ENCODE measurements around the gene UBTFL1.
"Not testable (repeated sequence)": the region's sequence is repeated elsewhere in the genome, so short reads cannot be mapped to it uniquely, and the experiment has no call there.

UBTFL1 gene

GRCh38 chr11:90085650-90086049, at the start of gene UBTFL1:
Gene UBTFL1, plus strand, starts transcription at chr11:90085950. Its CDS starts 0 bp downstream, at chr11:90085950.
- FAIRE-seq = not testable (repeated sequence)

GRCh38 chr11:90051591-90052209, 34.0 kb upstream of the UBTFL1 start:
- not testable (repeated sequence) for DNase-seq (ENCODE audit: low spot score); FAIRE-seq

More at GRCh38 chr11:90085650-90086049, at the start of gene UBTFL1:
- not testable (repeated sequence) for DNase-seq (ENCODE audit: low spot score)

GRCh38 chr11:90052311-90052710, 33.4 kb upstream of the UBTFL1 start:
- FAIRE-seq; DNase-seq (ENCODE audit: low spot score): not testable (repeated sequence)

GRCh38 chr11:90053545-90053944, 32.2 kb upstream of the UBTFL1 start:
- not testable (repeated sequence) for FAIRE-seq; DNase-seq (ENCODE audit: low spot score)

GRCh38 chr11:90088731-90089130, 3.0 kb downstream of the UBTFL1 start:
- not testable (repeated sequence) for FAIRE-seq; DNase-seq (ENCODE audit: low spot score)

GRCh38 chr11:90095230-90095924, 9.6 kb downstream of the UBTFL1 start:
- DNase-seq (ENCODE audit: low spot score); FAIRE-seq: not testable (repeated sequence)

GRCh38 chr11:90098261-90098660, 12.5 kb downstream of the UBTFL1 start:
- not testable (repeated sequence) for DNase-seq (ENCODE audit: low spot score); FAIRE-seq

GRCh38 chr11:90100431-90100830, 14.7 kb downstream of the UBTFL1 start:
- FAIRE-seq (no peak), DNase-seq (ENCODE audit: low spot score) (no peak)

GRCh38 chr11:90113541-90113940, 27.8 kb downstream of the UBTFL1 start:
- FAIRE-seq (no peak), DNase-seq (ENCODE audit: low spot score) (no peak)

GRCh38 chr11:90120191-90120590, 34.4 kb downstream of the UBTFL1 start:
- no peak for FAIRE-seq
- DNase-seq (ENCODE audit: low spot score) = no peak

GRCh38 chr11:90124371-90124770, 38.6 kb downstream of the UBTFL1 start:
- no peak for DNase-seq (ENCODE audit: low spot score)
- FAIRE-seq = no peak

- FAIRE-seq (no peak), DNase-seq (ENCODE audit: low spot score) (no peak)
Observed at GRCh38 chr11:90124946-90125345, 39.2 kb downstream of the UBTFL1 start.

- FAIRE-seq (no peak), DNase-seq (ENCODE audit: low spot score) (no peak)
Observed at GRCh38 chr11:90133560-90134477, 48.1 kb downstream of the UBTFL1 start.

- no peak for FAIRE-seq
- DNase-seq (ENCODE audit: low spot score) = peak; percentile 73
Observed at GRCh38 chr11:90134478-90135003, 48.8 kb downstream of the UBTFL1 start, which contains the start of gene NAALAD2. Gene NAALAD2, plus strand, starts transcription at chr11:90134663. Its CDS starts 96 bp downstream, at chr11:90134759.

GRCh38 chr11:90135016-90135415, 49.3 kb downstream of the UBTFL1 start:
- no peak for FAIRE-seq
- DNase-seq (ENCODE audit: low spot score) = no peak
